OCI-LY7 (cell line): ENCODE data around the gene SPRING1. TPM values are rescaled to one million over a fixed set of nuclear protein-coding genes. Genes with fewer than 3 reads are reported as not detected.

Experiments
- BruUV-seq: library from RNA; stranded (reverse); fragments of 400-500 nt; replicated peaks from 2 replicates; lab custom pipeline; 2021; lab: Mats Ljungman, UMichigan
- CTCF ChIA-PET: fragments of 300-600 bp; sonication (Branson Sonifier 250); formaldehyde crosslinking; loops from one replicate; lab custom pipeline; 2022; ENCODE audit warnings: antibody characterized with exemption; ENCODE audit not compliant: unreplicated experiment; lab: Charles Lee
- POLR2A ChIA-PET: fragments of 300-600 bp; sonication (Branson Sonifier 250); formaldehyde crosslinking; loops from one replicate; lab custom pipeline; 2022; ENCODE audit warnings: antibody characterized with exemption; lab: Charles Lee
- DNase-seq: peaks from one replicate; pipeline ENCODE4 v3.0.0-alpha.2; 2015; ENCODE audit warnings: low spot score
- H2AFZ ChIP-seq: fragments of 200-600 bp; sonication (generic), shearing (Covaris generic); 2 replicates; pipeline ENCODE4 v1.6.1; 2014; ENCODE audit warnings: mild to moderate bottlenecking, antibody characterized with exemption, low read length, moderate library complexity
- H3K27ac ChIP-seq: fragments of 200-600 bp; sonication (generic); 2 replicates; pipeline ENCODE4 v1.5.1; 2014; ENCODE audit warnings: mixed run types, low read depth, mild to moderate bottlenecking, moderate library complexity, low read length, inconsistent platforms; ENCODE audit not compliant: poor library complexity, severe bottlenecking
- H3K36me3 ChIP-seq: fragments of 200-600 bp; sonication (generic); 2 replicates; pipeline ENCODE4 v1.6.1; 2014; ENCODE audit warnings: mild to moderate bottlenecking, antibody characterized with exemption, low read length, moderate library complexity, mixed read lengths; ENCODE audit not compliant: insufficient read depth
- H3K4me1 ChIP-seq: fragments of 200-600 bp; sonication (generic); 2 replicates; pipeline ENCODE4 v1.5.1; 2014; ENCODE audit warnings: mild to moderate bottlenecking, low read length; ENCODE audit not compliant: insufficient read depth, poor library complexity, severe bottlenecking
- H3K4me2 ChIP-seq: fragments of 200-600 bp; sonication (generic); 2 replicates; pipeline ENCODE4 v1.6.1; 2014; ENCODE audit warnings: mild to moderate bottlenecking, low read length
- H3K4me3 ChIP-seq: fragments of 200-600 bp; sonication (generic); 2 replicates; pipeline ENCODE4 v1.5.1; 2014; ENCODE audit warnings: mild to moderate bottlenecking, low read depth, low read length; ENCODE audit not compliant: poor library complexity, severe bottlenecking
- H3K79me2 ChIP-seq: fragments of 200-600 bp; sonication (generic); 2 replicates; pipeline ENCODE4 v1.6.1; 2016; ENCODE audit warnings: low read depth, mild to moderate bottlenecking, low read length, moderate library complexity, mixed read lengths; ENCODE audit not compliant: insufficient read depth
- H3K9me2 ChIP-seq: fragments of 200-600 bp; sonication (generic); 2 replicates; pipeline ENCODE4 v1.6.1; 2016; ENCODE audit warnings: mild to moderate bottlenecking, low read length, mixed read lengths; ENCODE audit not compliant: insufficient read depth
- H3K9me3 ChIP-seq: fragments of 200-600 bp; sonication (generic); 2 replicates; pipeline ENCODE4 v1.6.1; 2014; ENCODE audit warnings: mild to moderate bottlenecking, mixed run types, low read length, mixed read lengths
- H4K20me1 ChIP-seq: fragments of 200-600 bp; sonication (generic); 2 replicates; pipeline ENCODE4 v1.6.1; 2014; ENCODE audit warnings: mild to moderate bottlenecking, antibody characterized with exemption, low read length, moderate library complexity, mixed read lengths; ENCODE audit not compliant: insufficient read depth
- EZH2phosphoT487 ChIP-seq: fragments of 200-600 bp; sonication (generic); IDR thresholded peaks from 2 replicates; pipeline ENCODE4 v1.6.1; 2018; ENCODE audit warnings: low read depth, borderline replicate concordance, mild to moderate bottlenecking, mixed run types, antibody characterized with exemption, low read length, moderate library complexity, mixed read lengths
- intact Hi-C: fragments of 100-400 bp; cut with micrococcal nuclease; formaldehyde crosslinking; loops from one replicate; pipeline ENCODE4 v1.10.0; 2022; ENCODE audit not compliant: unreplicated experiment
- total RNA-seq, 2 experiments: library from RNA; depleted of rRNA in 1 of 2; stranded (reverse); fragments of >200 nt in 1 of 2; shearing (Covaris generic) in 1 of 2; gene quantifications; 2 replicates each; pipeline ENCODE4 v1.2.3, GENCODE V29; 2014 to 2022
- TF ChIP-seq, protein P1 (sequence below): fragments of 200-600 bp; sonication (generic); conservative IDR thresholded peaks from 2 replicates; pipeline ENCODE4 v1.5.1; 2014; ENCODE audit warnings: mild to moderate bottlenecking, antibody characterized with exemption, low read length, moderate library complexity, mixed read lengths

SPRING1 gene
- total RNA-seq, 2 experiments from 2014 or later, result 65.1 to 75.5 TPM

DNA sequence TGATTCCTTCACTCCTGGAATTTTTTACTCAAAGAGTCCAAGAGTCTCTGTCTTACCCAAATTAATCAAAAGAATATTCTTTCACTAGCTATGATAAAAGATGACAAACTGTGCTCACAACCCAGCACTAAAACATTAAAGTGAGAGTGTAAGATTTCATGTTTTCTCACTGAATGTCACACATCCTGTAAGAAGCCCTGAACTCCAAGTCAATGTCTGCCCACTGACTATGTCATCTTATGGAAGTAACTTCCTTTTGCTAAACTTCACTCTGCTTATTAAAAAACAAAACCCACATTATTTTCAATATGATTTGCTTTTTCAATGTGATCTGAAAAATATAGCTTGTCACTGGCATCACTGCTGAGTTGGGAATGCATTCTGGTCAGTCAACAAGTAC is 15.6 kb downstream of the SPRING1 start:
- no peak overlapping the region for H3K4me2 ChIP-seq
- TF ChIP-seq, protein P1, sequence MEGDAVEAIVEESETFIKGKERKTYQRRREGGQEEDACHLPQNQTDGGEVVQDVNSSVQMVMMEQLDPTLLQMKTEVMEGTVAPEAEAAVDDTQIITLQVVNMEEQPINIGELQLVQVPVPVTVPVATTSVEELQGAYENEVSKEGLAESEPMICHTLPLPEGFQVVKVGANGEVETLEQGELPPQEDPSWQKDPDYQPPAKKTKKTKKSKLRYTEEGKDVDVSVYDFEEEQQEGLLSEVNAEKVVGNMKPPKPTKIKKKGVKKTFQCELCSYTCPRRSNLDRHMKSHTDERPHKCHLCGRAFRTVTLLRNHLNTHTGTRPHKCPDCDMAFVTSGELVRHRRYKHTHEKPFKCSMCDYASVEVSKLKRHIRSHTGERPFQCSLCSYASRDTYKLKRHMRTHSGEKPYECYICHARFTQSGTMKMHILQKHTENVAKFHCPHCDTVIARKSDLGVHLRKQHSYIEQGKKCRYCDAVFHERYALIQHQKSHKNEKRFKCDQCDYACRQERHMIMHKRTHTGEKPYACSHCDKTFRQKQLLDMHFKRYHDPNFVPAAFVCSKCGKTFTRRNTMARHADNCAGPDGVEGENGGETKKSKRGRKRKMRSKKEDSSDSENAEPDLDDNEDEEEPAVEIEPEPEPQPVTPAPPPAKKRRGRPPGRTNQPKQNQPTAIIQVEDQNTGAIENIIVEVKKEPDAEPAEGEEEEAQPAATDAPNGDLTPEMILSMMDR, result no peak
- TF ChIP-seq EZH2phosphoT487, result no peak
- peaks cover 77% of the 10 kb centered on the region for H3K36me3 ChIP-seq
- no TSS peak for BruUV-seq
- H3K9me2 ChIP-seq, result no peaks in the 10 kb centered on the region
- H3K4me1 ChIP-seq, result peaks cover 28% of the 10 kb centered on the region
- H3K27ac ChIP-seq, result no peak overlapping the region
- H4K20me1 ChIP-seq, result peaks cover 31% of the 10 kb centered on the region
- intact Hi-C loops, result no loop called here
- H2AFZ ChIP-seq, result no peak overlapping the region
- ChIA-PET POLR2A (interaction anchor here (0.6 to 2.5 kb wide), 3 partner anchors 13 to 400 kb away, joined by 3 to 11 read pairs (median 4); no protein-coding TSS in a partner anchor), CTCF (no interaction called here)
- H3K79me2 ChIP-seq, result peaks cover 55% of the 10 kb centered on the region
- H3K9me3 ChIP-seq, result no peaks in the 10 kb centered on the region
- DNase-seq, result no peak
- no peak overlapping the region for H3K4me3 ChIP-seq

DNA sequence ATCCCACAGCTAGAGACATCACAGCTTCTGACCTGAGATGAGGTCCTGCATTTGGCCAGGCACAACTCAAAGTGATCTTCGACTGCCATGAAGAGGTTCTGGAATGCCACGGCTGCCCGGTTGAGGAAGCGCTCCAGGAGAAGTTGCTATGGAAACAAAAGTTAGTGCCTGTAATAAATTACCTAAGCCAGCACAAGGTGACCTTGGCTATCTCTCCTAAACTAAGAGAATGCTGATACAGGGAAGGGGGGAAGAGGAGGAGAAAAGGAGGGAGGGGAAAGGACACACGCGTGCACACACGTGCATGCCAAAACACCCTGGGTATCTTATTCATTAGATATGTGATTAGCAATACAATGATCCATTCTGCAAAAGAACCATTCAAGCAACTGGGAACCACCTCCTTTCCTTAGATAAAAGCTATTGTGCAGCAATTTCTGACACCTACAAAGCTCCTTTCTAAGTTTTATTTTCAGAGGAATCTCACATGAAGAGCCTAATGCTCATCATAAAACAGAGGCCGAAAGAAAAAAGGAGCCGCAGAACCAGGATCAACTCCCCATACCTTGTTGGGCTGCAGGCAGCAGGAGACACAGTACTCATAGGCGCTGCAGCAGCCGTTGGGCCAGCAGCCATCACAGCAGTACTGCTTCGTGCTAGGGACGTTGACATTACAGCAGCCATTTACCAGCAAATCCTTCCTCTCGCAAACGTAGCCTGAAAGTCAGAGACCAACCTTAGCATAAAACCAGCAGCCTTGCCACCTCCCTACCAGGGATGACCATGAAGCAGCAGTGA is 17.9 kb downstream of the SPRING1 start:
- BruUV-seq, result no TSS peak
- ChIA-PET POLR2A (interaction anchor here (1.8 kb wide), 1 partner anchor 10 kb away, joined by 6 read pairs; no protein-coding TSS in a partner anchor), CTCF (no interaction called here)
- TF ChIP-seq EZH2phosphoT487, result no peak
- TF ChIP-seq, protein P1, result no peak
- DNase-seq, result no peak
- Histone ChIP-seq H3K9me2 (no peaks in the 10 kb centered on the region), H3K36me3 (peaks cover 91% of the 10 kb centered on the region), H2AFZ (no peak overlapping the region), H3K27ac (no peak overlapping the region), H3K4me1 (peaks cover 28% of the 10 kb centered on the region), H3K4me2 (no peak overlapping the region), H4K20me1 (peaks cover 21% of the 10 kb centered on the region), H3K79me2 (peaks cover 33% of the 10 kb centered on the region; the same call in 1 of the 2 replicates), H3K9me3 (no peaks in the 10 kb centered on the region), H3K4me3 (no peak overlapping the region)
- intact Hi-C loops, result no loop called here
